NB4 (cell line): Measurements from ENCODE around the gene LCMT2.

ENCODE experiments used
- DNase-seq: peaks from one replicate; pipeline ENCODE4 v3.0.0; 2010; ENCODE audit warnings: low read depth
- H3K4me3 ChIP-seq: one replicate; pipeline ENCODE4 v1.5.1; 2011; ENCODE audit warnings: mild to moderate bottlenecking, low read depth, low read length, moderate library complexity
- CTCF ChIP-seq: IDR thresholded peaks from one replicate; pipeline ENCODE4 v1.5.1; 2012; ENCODE audit warnings: low read depth, low read length
- MAX ChIP-seq: IDR thresholded peaks from 2 replicates; pipeline ENCODE4 v1.6.1; 2011; ENCODE audit warnings: low read depth, low read length
- MYC ChIP-seq: IDR thresholded peaks from 2 replicates; pipeline ENCODE4 v1.6.1; 2011; ENCODE audit warnings: low read depth, low read length
- POLR2A ChIP-seq: IDR thresholded peaks from 2 replicates; pipeline ENCODE4 v1.6.1; 2011; ENCODE audit warnings: mild to moderate bottlenecking; ENCODE audit not compliant: insufficient read length; ENCODE audit errors: extremely low read depth

Gene LCMT2

DNA sequence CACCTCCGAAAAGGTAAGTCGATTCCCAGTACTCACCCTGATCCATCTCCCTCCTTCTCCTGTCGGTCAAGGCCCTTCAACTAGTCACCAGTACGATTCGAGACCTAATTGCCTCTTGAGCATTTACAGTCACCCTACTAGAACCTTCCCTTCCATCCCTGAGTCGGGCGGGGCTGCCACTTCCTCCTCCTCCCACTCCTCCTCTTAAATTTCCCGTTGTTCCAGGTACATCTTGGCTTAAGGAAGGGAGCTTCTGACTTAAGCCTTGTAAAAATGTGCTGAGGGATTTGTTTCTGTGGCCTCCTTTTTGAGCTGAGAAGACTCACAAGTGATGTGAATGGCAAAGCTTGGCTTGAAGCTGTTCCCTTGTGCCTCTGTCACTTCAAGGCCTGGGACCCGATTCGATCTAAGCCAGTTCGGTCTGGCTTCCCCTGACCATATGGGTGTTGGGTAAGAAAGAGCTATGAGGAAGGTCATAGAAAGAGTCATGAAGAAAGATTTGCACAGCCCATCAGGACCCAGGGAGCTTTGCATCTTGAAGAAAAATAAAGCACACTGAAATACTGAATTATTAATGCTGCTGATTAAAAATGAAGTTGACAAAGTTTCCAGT is 28.1 kb downstream of the LCMT2 start, which contains the start of gene TGM7:
Gene TGM7 (minus strand): TSS at position 51 of the 613 bp plus-strand sequence.
- TF ChIP-seq POLR2A (no peak), MYC (no peak), CTCF (no peak), MAX (no peak)
- no peak within 1 kb of the TSS for H3K4me3 ChIP-seq
- no peak for DNase-seq

DNA sequence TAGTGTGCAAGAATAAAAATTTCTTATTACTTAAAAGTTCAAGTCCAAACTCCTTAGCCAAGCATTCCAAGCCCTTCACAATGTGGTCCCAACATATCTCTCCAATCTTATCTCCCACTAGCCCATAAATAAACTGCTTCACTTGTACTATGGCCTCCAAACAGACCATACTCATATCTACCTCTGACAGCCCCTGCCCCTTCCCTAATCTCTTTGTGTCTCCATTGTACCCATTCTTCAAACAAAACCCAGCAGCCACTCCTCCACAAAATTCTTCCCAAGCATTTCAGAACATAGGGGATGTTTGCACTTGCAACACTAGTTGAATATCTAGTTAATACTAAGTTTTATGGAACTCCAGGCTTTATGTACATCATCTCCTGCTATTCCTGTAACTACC is 30.5 kb downstream of the LCMT2 start:
- no peak overlapping the region for H3K4me3 ChIP-seq
- no peak for DNase-seq
- TF ChIP-seq MAX (no peak), CTCF (no peak), MYC (no peak), POLR2A (no peak)

DNA sequence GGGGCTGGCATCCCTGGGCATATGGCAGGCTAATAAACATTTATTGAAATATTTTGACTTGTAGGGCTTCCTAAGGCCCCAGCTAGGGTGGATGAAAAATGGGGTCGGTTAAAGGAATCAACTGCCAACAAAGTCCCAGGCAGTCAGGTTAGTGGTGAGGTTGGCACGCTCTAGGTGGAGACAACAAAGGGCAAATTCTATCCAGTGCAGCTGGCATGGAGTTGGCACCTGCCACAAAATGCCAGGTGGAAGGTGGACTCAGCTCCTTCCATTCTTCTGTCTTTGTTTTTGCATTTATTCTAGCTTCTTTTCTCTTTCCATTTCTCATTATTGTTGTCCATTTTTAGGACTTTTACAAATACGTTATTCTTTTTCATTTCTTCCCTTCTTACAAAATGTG is 31.0 kb downstream of the LCMT2 start:
- H3K4me3 ChIP-seq = no peak overlapping the region
- no peak for TF ChIP-seq CTCF
- no peak for TF ChIP-seq MAX
- no peak for TF ChIP-seq POLR2A
- no peak for DNase-seq

DNA sequence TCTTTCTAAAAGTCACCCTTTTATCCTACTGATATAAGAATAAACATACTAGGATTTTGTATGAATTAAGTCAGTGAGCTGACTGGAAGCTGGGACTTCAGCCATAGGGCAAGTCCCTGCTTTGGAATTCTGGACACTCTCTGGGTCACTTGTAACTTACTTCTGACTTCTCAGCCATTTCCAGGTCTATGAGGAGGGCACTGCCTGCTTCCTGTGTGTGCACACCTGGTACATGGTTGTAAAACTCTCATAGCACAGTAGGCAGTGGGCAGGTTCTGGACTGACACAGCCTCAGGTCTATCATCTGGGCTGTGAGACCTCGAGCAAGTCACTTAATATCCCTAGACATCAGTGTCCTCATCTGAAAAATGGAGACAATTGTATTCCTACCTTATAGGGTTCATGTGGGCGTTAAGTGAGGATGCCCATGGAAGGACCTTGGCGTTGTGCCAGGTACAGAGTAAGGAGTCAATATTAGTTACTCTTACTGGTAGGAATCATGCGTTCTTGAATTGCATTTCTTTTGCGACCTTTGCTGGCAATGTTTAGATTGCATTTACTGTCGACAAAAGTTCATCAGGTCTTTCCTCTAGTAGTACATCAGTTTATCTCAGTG is 36.2 kb downstream of the LCMT2 start:
- no peak for TF ChIP-seq MYC
- no peak for TF ChIP-seq MAX
- TF ChIP-seq POLR2A = no peak
- no peak for TF ChIP-seq CTCF
- no peak overlapping the region for H3K4me3 ChIP-seq
- DNase-seq = no peak

- TF ChIP-seq MYC (no peak), POLR2A (no peak), MAX (no peak), CTCF (no peak)
- H3K4me3 ChIP-seq = no peak overlapping the region
- DNase-seq = no peak
Measured at GRCh38 chr15:43293432-43293831, 36.9 kb downstream of the LCMT2 start.
